GM12874 (cell line): Measurements from ENCODE around the gene MYPN.

Source experiments
- CTCF ChIP-seq: IDR thresholded peaks from 2 replicates; pipeline ENCODE4 v1.5.1; 2011; ENCODE audit warnings: low read depth, mild to moderate bottlenecking, control low read depth, low read length, moderate library complexity; ENCODE audit not compliant: insufficient read depth

Gene MYPN

GRCh38 chr10:68135922-68136792 lies 26.9 kb downstream of the MYPN start:
- no peak for TF ChIP-seq CTCF

- no peak for TF ChIP-seq CTCF
Observed at GRCh38 chr10:68137171-68137570, 27.9 kb downstream of the MYPN start.

GRCh38 chr10:68138526-68138925 lies 29.2 kb downstream of the MYPN start:
- no peak for TF ChIP-seq CTCF

- no peak for TF ChIP-seq CTCF
Observed at GRCh38 chr10:68139448-68140272, 30.4 kb downstream of the MYPN start.

GRCh38 chr10:68142761-68143160 lies 33.5 kb downstream of the MYPN start:
- no peak for TF ChIP-seq CTCF

- no peak for TF ChIP-seq CTCF
Observed at GRCh38 chr10:68144709-68145108, 35.4 kb downstream of the MYPN start.

GRCh38 chr10:68145705-68146104 lies 36.4 kb downstream of the MYPN start:
- no peak for TF ChIP-seq CTCF
